Stimulated activated naive B cell treated with anti-CD40 and anti-IgM and Interleukin-4, amounts not matched to agents 10 μg/mL and 1 μg/mL and 100 μg/mL, for 72 hours (primary cell): Measurements from ENCODE around the gene SEMA4D.
"Not testable (repeated sequence)": the region's sequence is repeated elsewhere in the genome, so short reads cannot be mapped to it uniquely, and the experiment has no call there.

Experiments
- ATAC-seq, 2 donors: fragments of 150-1000 bp; cut with Tn5 transposase; replicated peaks; 2 replicates each; pipeline ENCODE4 v1.10.0; 2021; ENCODE audit warnings: moderate library complexity in 1 of 2
- DNase-seq: peaks from one replicate; pipeline ENCODE4 v3.0.0; 2021
- H3K27ac Mint-ChIP-seq: one replicate; pipeline ENCODE4 v1.8.0; 2022; ENCODE audit warnings: mild to moderate bottlenecking, mixed read lengths
- H3K27me3 Mint-ChIP-seq, 2 donors: one replicate each; pipeline ENCODE4 v1.8.0; 2022; ENCODE audit warnings: mixed read lengths in 2 of 2
- H3K36me3 Mint-ChIP-seq, 2 donors: one replicate each; pipeline ENCODE4 v1.8.0; 2022; ENCODE audit warnings: mixed read lengths in 2 of 2, mild to moderate bottlenecking in 1 of 2
- H3K4me1 Mint-ChIP-seq, 2 donors: one replicate each; pipeline ENCODE4 v1.8.0; 2022; ENCODE audit warnings: mixed read lengths in 2 of 2, mild to moderate bottlenecking in 1 of 2
- H3K4me3 Mint-ChIP-seq, 2 donors: one replicate each; pipeline ENCODE4 v1.8.0; 2022; ENCODE audit warnings: mild to moderate bottlenecking in 2 of 2, mixed read lengths in 2 of 2, moderate library complexity in 1 of 2
- H3K9me3 Mint-ChIP-seq, 2 donors: one replicate each; pipeline ENCODE4 v1.8.0; 2022; ENCODE audit warnings: mixed read lengths in 2 of 2, mild to moderate bottlenecking in 1 of 2

Gene SEMA4D

GRCh38 chr9:89357331-89358197 lies 140.3 kb downstream of the SEMA4D start:
- Mint-ChIP-seq H3K27ac (peak overlapping the region; percentile 37), H3K27me3 (no peaks in the 10 kb centered on the region), H3K9me3 (no peaks in the 10 kb centered on the region), H3K4me1 (peaks cover 3 to 10% of the 10 kb centered on the region in 2 donors), H3K36me3 (peaks cover 63 to 81% of the 10 kb centered on the region in 2 donors), H3K4me3 (no peak overlapping the region)
- ATAC-seq (peak; percentile 29 to 48), DNase-seq (no peak)

DNA sequence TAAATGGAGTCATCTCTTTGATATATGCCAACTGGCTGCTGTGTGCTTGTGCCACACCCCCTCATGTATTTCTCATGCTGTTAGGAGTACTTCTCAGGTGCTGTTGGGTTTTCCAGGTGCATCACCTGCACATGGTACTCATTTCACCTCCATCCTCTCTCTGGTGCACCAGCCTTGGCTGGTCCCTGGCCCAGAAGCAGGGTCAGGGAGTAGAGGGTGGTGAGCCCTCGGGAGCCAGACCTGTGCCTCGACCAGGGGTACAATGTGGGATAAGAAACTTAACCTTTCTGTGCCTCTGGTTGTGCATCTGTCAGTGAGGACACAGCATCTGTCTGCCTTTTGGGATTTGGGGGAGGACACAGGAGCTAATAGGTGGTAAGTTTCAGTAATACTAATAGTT lies 141.1 kb downstream of the SEMA4D start:
- H3K9me3 Mint-ChIP-seq, result no peaks in the 10 kb centered on the region
- ATAC-seq (no peak), DNase-seq (no peak)
- H3K4me1 Mint-ChIP-seq, result peaks cover 5 to 17% of the 10 kb centered on the region in 2 donors
- no peaks in the 10 kb centered on the region for H3K27me3 Mint-ChIP-seq
- H3K4me3 Mint-ChIP-seq, result no peak overlapping the region
- H3K36me3 Mint-ChIP-seq, result peaks cover 63 to 80% of the 10 kb centered on the region in 2 donors
- peak overlapping the region; percentile 77 for H3K27ac Mint-ChIP-seq

DNA sequence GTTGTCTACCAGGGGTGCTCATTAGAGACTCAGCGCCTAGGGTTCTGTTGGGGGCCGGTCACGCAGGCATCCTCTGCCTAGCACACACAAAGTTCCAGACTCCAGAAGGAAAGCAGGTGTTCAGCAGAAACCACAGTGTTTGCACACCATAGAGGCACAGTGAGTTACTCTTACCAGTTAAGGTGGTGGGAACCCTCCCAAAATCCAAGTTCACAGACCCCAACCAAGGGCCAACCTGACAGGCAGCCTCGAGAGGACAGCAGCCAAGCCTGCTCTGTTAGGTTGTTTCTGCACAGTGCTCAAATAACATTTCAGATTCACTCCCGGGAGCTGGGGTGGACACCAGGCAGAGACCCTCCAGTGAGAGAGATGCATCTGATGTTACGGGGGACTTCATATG lies 143.4 kb downstream of the SEMA4D start:
- peak overlapping the region; percentile 56 for H3K27ac Mint-ChIP-seq
- peaks cover 59 to 84% of the 10 kb centered on the region in 2 donors for H3K36me3 Mint-ChIP-seq

DNA sequence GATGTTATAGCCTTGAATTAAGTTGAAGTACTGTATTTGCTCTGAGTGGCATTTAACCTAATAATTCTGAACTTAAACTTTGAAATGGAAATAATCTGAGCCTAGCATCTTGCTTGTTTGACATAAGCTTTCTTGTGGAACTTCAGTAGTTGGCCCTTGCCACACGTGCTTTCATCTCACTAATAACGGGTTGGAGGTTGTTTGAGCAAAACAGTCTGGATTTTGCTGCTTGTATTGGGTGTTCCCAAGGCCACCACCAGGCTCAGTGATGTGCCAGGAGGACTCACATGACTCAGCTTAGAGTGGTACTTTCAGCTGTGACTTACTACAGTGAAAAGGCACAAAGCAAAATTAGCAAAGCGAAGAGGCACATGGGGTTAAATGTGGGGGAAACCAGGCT lies 143.9 kb downstream of the SEMA4D start:
- no peaks in the 10 kb centered on the region for H3K9me3 Mint-ChIP-seq
- H3K4me3 Mint-ChIP-seq, result no peak overlapping the region
- H3K36me3 Mint-ChIP-seq, result peaks cover 59 to 84% of the 10 kb centered on the region in 2 donors
- DNase-seq, result no peak
- ATAC-seq, result no peak
- H3K27me3 Mint-ChIP-seq, result no peaks in the 10 kb centered on the region
- peaks cover 12 to 24% of the 10 kb centered on the region in 2 donors for H3K4me1 Mint-ChIP-seq
- no peak overlapping the region for H3K27ac Mint-ChIP-seq

More for the DNA sequence above, 143.4 kb downstream of the SEMA4D start:
- H3K4me1 Mint-ChIP-seq, result peaks cover 12 to 24% of the 10 kb centered on the region in 2 donors
- no peaks in the 10 kb centered on the region for H3K9me3 Mint-ChIP-seq
- H3K4me3 Mint-ChIP-seq, result no peak overlapping the region
- ATAC-seq, result no peak
- H3K27me3 Mint-ChIP-seq, result no peaks in the 10 kb centered on the region
- DNase-seq, result no peak

GRCh38 chr9:89352874-89353649 lies 144.9 kb downstream of the SEMA4D start:
- H3K9me3 Mint-ChIP-seq, result no peaks in the 10 kb centered on the region
- ATAC-seq, result no peak
- peaks cover 12 to 24% of the 10 kb centered on the region in 2 donors for H3K4me1 Mint-ChIP-seq
- H3K4me3 Mint-ChIP-seq, result no peak overlapping the region
- no peak for DNase-seq
- H3K27ac Mint-ChIP-seq, result no peak overlapping the region
- peaks cover 56 to 83% of the 10 kb centered on the region in 2 donors for H3K36me3 Mint-ChIP-seq
- no peaks in the 10 kb centered on the region for H3K27me3 Mint-ChIP-seq

DNA sequence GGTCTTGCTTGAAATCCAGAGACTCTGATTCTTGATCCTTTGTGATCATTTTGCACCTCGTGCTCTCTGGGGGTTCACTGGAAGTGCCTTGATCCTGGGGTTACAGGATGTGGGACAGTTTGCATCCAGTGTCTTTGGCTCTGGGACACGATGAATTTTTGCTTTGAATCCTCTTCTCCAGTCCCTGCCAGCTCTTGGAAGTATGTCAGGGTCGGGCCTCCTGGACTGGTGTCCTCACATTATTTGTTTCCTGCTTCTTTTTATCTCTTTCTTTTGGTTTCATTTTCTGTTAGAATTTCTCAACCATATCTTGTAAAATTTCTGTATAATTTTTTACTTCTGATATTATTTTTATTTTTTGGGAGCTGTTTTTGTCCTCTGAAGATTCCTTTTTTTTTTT lies 145.5 kb downstream of the SEMA4D start:
- no peaks in the 10 kb centered on the region for H3K27me3 Mint-ChIP-seq
- peaks cover 12 to 21% of the 10 kb centered on the region in 2 donors for H3K4me1 Mint-ChIP-seq
- H3K27ac Mint-ChIP-seq, result no peak overlapping the region
- peaks cover 57 to 83% of the 10 kb centered on the region in 2 donors for H3K36me3 Mint-ChIP-seq
- DNase-seq (no peak), ATAC-seq (no peak)
- H3K9me3 Mint-ChIP-seq, result no peaks in the 10 kb centered on the region
- no peak overlapping the region for H3K4me3 Mint-ChIP-seq

GRCh38 chr9:89351584-89352300 lies 146.2 kb downstream of the SEMA4D start:
- Mint-ChIP-seq H3K9me3 (no peaks in the 10 kb centered on the region), H3K27me3 (no peaks in the 10 kb centered on the region), H3K4me3 (no peak overlapping the region), H3K27ac (no peak overlapping the region), H3K36me3 (peaks cover 54 to 82% of the 10 kb centered on the region in 2 donors), H3K4me1 (peaks cover 11 to 17% of the 10 kb centered on the region in 2 donors)
- DNase-seq, result no peak
- no peak for ATAC-seq

DNA sequence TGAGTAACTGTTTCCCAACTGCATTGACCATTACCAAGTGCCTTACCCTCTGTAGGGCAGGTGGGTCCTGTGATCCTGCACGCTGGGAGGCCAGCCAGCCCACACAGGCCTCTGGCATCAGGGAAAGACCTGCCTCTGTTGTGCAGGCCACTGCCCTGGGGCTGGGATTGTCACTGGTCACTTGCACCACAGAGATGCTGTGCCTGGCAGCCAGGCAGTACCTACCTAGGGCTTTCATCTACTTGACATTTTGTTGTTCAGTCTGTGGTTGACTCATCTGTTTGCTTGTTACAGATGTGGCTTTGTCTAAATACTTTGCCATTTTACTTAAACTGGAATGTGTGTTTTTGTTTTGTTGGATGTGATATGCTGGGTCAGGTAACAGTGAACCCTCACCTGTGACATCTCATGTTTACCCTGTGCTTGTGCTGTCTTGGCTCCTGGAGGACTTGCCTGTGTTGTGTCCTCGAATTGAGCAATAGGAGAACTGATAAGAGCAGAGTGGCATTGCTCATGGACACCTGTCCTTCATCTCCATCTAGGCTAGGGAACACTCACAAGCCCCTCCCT lies 146.8 kb downstream of the SEMA4D start:
- Mint-ChIP-seq H3K9me3 (no peaks in the 10 kb centered on the region), H3K27ac (peak overlapping the region; percentile 5), H3K4me1 (peaks cover 11 to 17% of the 10 kb centered on the region in 2 donors), H3K4me3 (no peak overlapping the region), H3K36me3 (peaks cover 51 to 82% of the 10 kb centered on the region in 2 donors), H3K27me3 (no peaks in the 10 kb centered on the region)
- no peak for DNase-seq
- ATAC-seq, result no peak

- Mint-ChIP-seq H3K27me3 (no peaks in the 10 kb centered on the region), H3K9me3 (no peaks in the 10 kb centered on the region), H3K27ac (no peak overlapping the region), H3K4me1 (peaks cover 17 to 27% of the 10 kb centered on the region in 2 donors), H3K36me3 (peaks cover 55 to 84% of the 10 kb centered on the region in 2 donors), H3K4me3 (no peak overlapping the region)
- ATAC-seq (no peak), DNase-seq (no peak)
These were observed 148.3 kb downstream of the SEMA4D start for GRCh38 chr9:89349607-89350006.

DNA sequence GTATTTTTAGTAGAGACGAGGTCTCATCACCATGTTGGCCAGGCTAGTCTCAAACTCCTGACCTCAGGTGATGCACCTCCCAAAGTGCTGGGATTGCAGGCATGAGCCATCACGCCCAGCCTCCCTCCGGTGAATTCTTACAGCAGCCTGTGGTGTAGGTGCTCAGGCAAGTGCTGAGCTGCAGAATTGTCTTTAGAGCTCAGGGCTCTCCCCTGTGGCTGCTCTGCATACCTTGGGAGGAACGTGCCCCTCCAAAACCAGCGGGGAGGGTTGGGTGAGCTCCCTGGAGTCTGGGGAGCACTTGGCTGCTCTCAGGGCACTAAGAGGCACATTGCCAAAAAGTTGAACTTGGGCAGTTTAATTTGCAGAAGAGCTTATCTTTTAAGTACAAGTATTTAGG lies 150.3 kb downstream of the SEMA4D start:
- no peaks in the 10 kb centered on the region for H3K9me3 Mint-ChIP-seq
- no peak overlapping the region for H3K27ac Mint-ChIP-seq
- peaks cover 16 to 34% of the 10 kb centered on the region in 2 donors for H3K4me1 Mint-ChIP-seq
- ATAC-seq (no peak), DNase-seq (no peak)
- no peak overlapping the region for H3K4me3 Mint-ChIP-seq
- H3K27me3 Mint-ChIP-seq, result no peaks in the 10 kb centered on the region
- peaks cover 57 to 85% of the 10 kb centered on the region in 2 donors for H3K36me3 Mint-ChIP-seq

- Mint-ChIP-seq H3K9me3 (no peaks in the 10 kb centered on the region), H3K27me3 (no peaks in the 10 kb centered on the region), H3K36me3 (peaks cover 66 to 86% of the 10 kb centered on the region in 2 donors), H3K27ac (no peak overlapping the region), H3K4me1 (peaks cover 14 to 25% of the 10 kb centered on the region in 2 donors), H3K4me3 (no peak overlapping the region)
- DNase-seq, result no peak
- ATAC-seq, result no peak
These were observed 151.2 kb downstream of the SEMA4D start for GRCh38 chr9:89346696-89347095.

GRCh38 chr9:89345476-89345875 lies 152.4 kb downstream of the SEMA4D start:
- Mint-ChIP-seq H3K27me3 (no peaks in the 10 kb centered on the region), H3K36me3 (peaks cover 67 to 87% of the 10 kb centered on the region in 2 donors), H3K4me3 (no peak overlapping the region), H3K9me3 (no peaks in the 10 kb centered on the region), H3K27ac (peak overlapping the region; percentile 21), H3K4me1 (peaks cover 8 to 22% of the 10 kb centered on the region in 2 donors)
- ATAC-seq (no peak), DNase-seq (no peak)

DNA sequence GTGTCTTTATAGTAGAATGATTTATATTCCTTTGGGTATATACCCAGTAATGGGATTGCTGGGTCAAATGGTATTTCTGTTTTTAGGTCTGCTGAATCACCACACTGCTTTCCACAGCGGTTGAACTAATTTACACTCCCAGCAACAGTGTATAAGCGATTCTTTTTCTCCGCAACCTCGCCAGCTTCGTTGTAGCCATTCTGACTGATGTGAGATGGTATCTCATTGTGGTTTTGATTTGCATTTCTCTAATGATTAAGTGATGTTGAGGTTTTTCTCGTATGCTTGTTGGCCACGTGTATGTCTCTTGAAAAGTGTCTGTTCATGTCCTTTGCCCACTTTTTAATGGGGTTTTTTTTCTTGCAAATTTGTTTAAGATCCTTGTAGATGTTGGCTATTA lies 154.1 kb downstream of the SEMA4D start:
- H3K9me3 Mint-ChIP-seq, DNase-seq, H3K27ac Mint-ChIP-seq, H3K4me3 Mint-ChIP-seq, ATAC-seq, H3K27me3 Mint-ChIP-seq: not testable (repeated sequence)
- peaks cover 67 to 82% of the 10 kb centered on the region in 2 donors for H3K36me3 Mint-ChIP-seq
- H3K4me1 Mint-ChIP-seq, result peaks cover 14 to 34% of the 10 kb centered on the region in 2 donors

DNA sequence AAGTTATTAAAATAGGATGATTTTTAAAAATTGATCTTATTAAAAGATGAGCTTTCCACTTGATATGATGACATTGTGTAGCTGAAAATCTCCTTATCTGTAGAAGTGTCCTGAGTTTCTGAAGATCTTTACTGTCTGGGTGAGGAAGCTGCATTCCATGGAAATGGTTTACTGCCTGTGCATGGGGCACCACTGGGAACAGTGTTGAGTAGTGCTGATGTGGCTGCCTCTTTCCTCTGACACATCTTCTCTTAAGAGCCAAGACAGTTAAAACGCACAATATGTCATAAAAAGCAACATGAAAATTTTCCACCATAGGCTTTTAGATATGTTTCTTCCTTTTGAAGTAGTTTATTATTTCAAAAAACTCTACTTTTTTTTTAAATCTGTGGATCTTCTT lies 155.0 kb downstream of the SEMA4D start:
- Mint-ChIP-seq H3K4me1 (peaks cover 14 to 35% of the 10 kb centered on the region in 2 donors), H3K27ac (no peak overlapping the region), H3K9me3 (no peaks in the 10 kb centered on the region), H3K4me3 (no peak overlapping the region), H3K36me3 (peaks cover 68 to 82% of the 10 kb centered on the region in 2 donors), H3K27me3 (no peaks in the 10 kb centered on the region)
- no peak for DNase-seq
- no peak for ATAC-seq
